ENCODE measurements around the gene PICALM.

DNA sequence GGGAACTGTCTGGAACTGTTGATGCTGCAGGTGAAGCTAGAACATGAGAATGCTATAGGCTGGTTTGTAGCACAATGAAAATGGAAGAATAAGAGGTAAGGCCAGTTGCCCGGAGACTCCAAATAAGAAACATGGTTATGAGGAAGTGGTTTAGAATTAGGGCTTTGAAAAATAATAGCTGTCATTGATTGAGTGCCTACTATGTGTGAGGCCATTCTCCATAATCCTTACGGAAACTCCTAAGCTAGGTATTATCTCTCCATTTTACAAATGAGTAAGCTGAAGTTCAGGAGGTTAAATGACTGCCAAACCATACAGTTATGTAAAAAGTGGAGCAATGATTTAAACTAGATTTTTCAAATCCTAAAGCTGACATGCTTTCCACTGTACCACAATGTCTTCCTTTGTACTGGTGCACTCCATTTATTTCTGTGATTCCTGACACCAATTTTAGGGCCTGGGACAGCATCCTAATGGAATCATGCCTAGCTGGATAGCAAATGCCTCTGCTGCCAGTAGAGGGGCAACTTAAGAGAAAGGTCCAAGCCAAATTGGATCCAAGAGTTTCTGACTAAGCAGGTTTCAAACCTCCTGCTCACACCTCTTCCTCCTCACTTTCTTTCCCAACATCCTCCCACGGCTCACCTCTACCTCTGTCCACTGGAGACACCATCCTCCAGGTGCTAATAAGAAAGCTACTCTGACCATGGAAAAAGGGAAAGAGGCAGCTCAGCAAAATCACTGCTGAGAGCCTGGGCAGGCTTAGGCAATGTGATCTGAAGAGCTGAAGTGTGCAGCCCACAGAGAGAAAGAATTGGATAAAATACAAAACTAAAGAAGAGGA lies 46.9 kb upstream of the PICALM start:
- TF ChIP-seq, protein P1, sequence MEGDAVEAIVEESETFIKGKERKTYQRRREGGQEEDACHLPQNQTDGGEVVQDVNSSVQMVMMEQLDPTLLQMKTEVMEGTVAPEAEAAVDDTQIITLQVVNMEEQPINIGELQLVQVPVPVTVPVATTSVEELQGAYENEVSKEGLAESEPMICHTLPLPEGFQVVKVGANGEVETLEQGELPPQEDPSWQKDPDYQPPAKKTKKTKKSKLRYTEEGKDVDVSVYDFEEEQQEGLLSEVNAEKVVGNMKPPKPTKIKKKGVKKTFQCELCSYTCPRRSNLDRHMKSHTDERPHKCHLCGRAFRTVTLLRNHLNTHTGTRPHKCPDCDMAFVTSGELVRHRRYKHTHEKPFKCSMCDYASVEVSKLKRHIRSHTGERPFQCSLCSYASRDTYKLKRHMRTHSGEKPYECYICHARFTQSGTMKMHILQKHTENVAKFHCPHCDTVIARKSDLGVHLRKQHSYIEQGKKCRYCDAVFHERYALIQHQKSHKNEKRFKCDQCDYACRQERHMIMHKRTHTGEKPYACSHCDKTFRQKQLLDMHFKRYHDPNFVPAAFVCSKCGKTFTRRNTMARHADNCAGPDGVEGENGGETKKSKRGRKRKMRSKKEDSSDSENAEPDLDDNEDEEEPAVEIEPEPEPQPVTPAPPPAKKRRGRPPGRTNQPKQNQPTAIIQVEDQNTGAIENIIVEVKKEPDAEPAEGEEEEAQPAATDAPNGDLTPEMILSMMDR (conservative IDR thresholded peaks at IDR 0.05; ENCODE audit: low read depth, low read length) = no peak; the same call in 1 of the 2 replicates
- TF ChIP-seq CEBPB (IDR thresholded peaks at IDR 0.05; ENCODE audit: low read depth, low read length) = peak; percentile 37; the same call in 1 of the 2 replicates
- TF ChIP-seq POLR2A (IDR thresholded peaks at IDR 0.05; ENCODE audit: low read depth, low read length) = no peak
- TF ChIP-seq RFX5 (IDR thresholded peaks at IDR 0.05; ENCODE audit: low read depth, low read length) = no peak
- no peak for TF ChIP-seq RAD21 (IDR thresholded peaks at IDR 0.05; ENCODE audit: low read length)
- no peak for TF ChIP-seq CHD1 (IDR thresholded peaks at IDR 0.05; ENCODE audit: low read depth, low read length)
- no peak for TF ChIP-seq MAFK (IDR thresholded peaks at IDR 0.05; ENCODE audit: low read depth, low read length)
- TF ChIP-seq MXI1 (IDR thresholded peaks at IDR 0.05; ENCODE audit: borderline replicate concordance, low read depth, low read length) = no peak
- no peak for TF ChIP-seq MAZ (IDR thresholded peaks at IDR 0.05; ENCODE audit: borderline replicate concordance, low read depth, low read length)

Measured in IMR-90 (cell line).